Large intestine (tissue), 3 donors: ENCODE measurements around the gene PGBD4. TPM values are rescaled to one million over a fixed set of nuclear protein-coding genes. Genes with fewer than 3 reads are reported as not detected.
A peak's percentile ranks its signal among the peaks of the same experiment; 100 is the strongest.

Source experiments
- DNase-seq, 2 donors: peaks; one replicate each; pipeline versions ENCODE4 v3.0.0 to v3.0.0-alpha.2; 2013
- H3K27ac ChIP-seq: one replicate; pipeline ENCODE4 v1.5.1; 2013; ENCODE audit warnings: low read length
- H3K27me3 ChIP-seq: 2 replicates; pipeline ENCODE4 v1.6.1; 2013; ENCODE audit warnings: low read length; ENCODE audit not compliant: control insufficient read depth, insufficient read depth
- H3K36me3 ChIP-seq: 2 replicates; pipeline ENCODE4 v1.6.1; 2013; ENCODE audit warnings: low read length; ENCODE audit not compliant: control insufficient read depth, insufficient read depth
- H3K4me1 ChIP-seq: one replicate; pipeline ENCODE4 v1.6.1; 2013; ENCODE audit warnings: low read length; ENCODE audit not compliant: control insufficient read depth, insufficient read depth
- H3K4me3 ChIP-seq: one replicate; pipeline ENCODE4 v1.5.1; 2013; ENCODE audit warnings: low read length
- H3K9me3 ChIP-seq: one replicate; pipeline ENCODE4 v1.6.1; 2013; ENCODE audit warnings: mild to moderate bottlenecking, low read depth, low read length, moderate library complexity; ENCODE audit not compliant: control insufficient read depth
- WGBS: methylation state at CpG from one replicate; pipeline ENCODE4 v1.1.5; 2013; ENCODE audit warnings: low lambda C conversion rate; ENCODE audit not compliant: insufficient coverage; 5-methylcytosine and 5-hydroxymethylcytosine counted together
- polyA plus RNA-seq: library from polyadenylated mRNA; unstranded; fragments of 120-200 nt; gene quantifications from one replicate; pipeline ENCODE4 v1.2.1, GENCODE V29; 2013

The PGBD4 gene
- polyA plus RNA-seq, 1 donor: 1.9 TPM

DNA sequence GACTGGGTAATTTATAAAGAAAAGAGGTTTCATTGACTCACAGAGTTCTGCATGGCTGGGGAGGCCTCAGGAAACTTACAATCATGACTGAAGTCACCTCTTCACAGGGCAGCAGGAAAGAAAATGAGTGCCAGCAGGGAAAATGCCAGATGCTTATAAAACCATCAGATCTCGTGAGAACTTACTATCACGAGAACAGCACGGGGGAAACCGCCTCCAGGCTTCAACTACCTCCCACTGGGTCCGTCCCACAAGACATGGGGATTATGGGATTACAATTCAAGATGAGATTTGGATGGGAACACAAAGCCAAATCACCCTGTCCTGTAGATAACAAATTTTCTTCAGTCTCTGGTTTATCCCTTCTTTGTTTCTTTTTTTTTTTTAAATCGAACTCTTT, 31.9 kb upstream of the PGBD4 start:
- H3K27ac ChIP-seq: no peak overlapping the region
- no peaks in the 10 kb centered on the region for H3K4me1 ChIP-seq
- H3K4me3 ChIP-seq: no peak overlapping the region
- WGBS: 100% methylated on average over 1 of the region's 6 CpGs
- no peaks in the 10 kb centered on the region for H3K9me3 ChIP-seq
- DNase-seq: no peak
- H3K27me3 ChIP-seq: no peaks in the 10 kb centered on the region
- H3K36me3 ChIP-seq: no peaks in the 10 kb centered on the region

DNA sequence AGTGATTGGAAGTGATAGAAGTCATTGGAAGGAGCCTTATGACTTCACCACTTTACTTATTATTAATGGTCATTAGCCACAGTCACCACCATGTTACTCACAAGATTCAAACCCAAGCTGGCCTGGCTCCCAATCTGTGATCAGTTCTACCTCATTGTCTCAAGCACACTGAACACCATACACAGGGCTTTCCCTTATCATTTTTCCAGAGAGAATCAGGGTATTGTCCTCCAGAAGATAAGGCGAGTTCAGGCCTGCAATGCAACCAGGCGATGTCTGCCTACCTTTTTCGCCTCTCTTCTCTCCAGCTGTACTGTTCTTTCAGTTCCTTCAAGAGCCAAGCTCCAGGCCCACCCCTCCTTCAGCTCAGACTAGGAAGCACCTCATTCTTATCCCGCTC, 25.1 kb upstream of the PGBD4 start:
- Histone ChIP-seq H3K27ac (no peak overlapping the region), H3K4me1 (no peaks in the 10 kb centered on the region), H3K9me3 (no peaks in the 10 kb centered on the region), H3K4me3 (no peak overlapping the region), H3K27me3 (no peaks in the 10 kb centered on the region), H3K36me3 (no peaks in the 10 kb centered on the region)
- WGBS: 100% methylated on average over 1 of the region's 4 CpGs
- DNase-seq: no peak

DNA sequence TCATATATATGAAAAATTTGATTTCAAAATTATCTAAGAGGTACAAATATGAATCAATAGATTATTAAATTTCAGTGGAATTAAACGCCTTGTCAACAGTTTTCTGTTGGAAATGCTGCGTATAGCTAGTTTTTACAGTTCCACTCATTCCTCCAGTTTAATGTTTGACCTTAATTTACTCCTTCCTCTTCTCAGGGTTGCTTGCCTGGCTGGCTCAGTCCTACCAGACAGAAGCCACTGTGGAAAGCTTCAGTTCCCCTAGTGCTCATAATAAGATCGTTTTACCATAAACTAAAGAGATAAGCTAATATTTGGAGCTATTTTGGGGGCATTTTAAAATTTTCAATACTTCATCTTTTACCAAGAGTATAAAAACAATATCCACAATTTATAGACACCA, 23.0 kb upstream of the PGBD4 start:
- Histone ChIP-seq H3K4me1 (no peaks in the 10 kb centered on the region), H3K9me3 (no peaks in the 10 kb centered on the region), H3K4me3 (no peak overlapping the region), H3K27ac (peak overlapping the region; percentile 54), H3K27me3 (no peaks in the 10 kb centered on the region), H3K36me3 (peaks cover 4% of the 10 kb centered on the region)
- DNase-seq: peak; percentile 13 to 30
- no CpG with 5 or more reads among the region's 3 CpGs for WGBS

DNA sequence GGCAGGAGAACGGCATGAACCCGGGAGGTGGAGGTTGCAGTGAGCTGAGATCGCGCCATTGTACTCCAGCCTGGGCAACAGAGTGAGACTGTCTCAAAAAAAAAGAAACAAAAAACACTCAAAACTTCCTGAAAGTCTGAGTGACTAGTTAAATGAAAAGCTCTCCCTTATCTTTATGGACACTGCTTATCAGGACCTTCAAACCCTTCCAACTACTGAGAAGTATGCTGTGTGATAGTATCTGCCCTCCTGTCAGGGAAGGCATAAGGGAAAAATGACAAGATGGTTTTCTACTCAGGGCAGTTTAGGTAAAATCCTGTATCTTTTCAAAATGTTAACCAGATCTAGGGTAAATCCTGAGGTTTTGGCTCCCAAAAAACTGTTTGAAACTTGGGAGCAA, 22.0 kb upstream of the PGBD4 start:
- DNase-seq: peak; percentile 44 to 68
- Histone ChIP-seq H3K4me1 (no peaks in the 10 kb centered on the region), H3K27ac (peak overlapping the region; percentile 54), H3K4me3 (no peak overlapping the region), H3K36me3 (peaks cover 9% of the 10 kb centered on the region), H3K27me3 (no peaks in the 10 kb centered on the region), H3K9me3 (no peaks in the 10 kb centered on the region)
- no CpG with 5 or more reads among the region's 4 CpGs for WGBS

DNA sequence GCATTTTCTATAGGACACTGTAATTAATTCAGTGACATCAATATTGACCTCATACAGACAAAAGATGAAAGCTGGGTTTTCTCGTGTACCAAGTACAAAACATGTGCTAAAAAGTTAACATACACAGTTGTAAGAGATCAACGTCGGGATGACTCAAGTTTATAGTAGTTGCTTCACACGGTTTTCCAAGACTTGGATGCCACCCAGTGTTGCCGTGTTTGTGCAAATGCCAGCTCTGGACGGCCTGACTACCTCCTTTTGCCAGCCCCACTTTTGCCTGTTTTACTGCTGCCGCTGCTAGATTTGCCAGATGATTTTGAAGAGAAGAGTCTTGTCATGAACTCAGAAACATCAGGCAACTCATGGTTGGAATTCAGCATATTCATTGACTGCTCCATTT, 17.8 kb upstream of the PGBD4 start:
- H3K27me3 ChIP-seq: no peaks in the 10 kb centered on the region
- H3K36me3 ChIP-seq: peaks cover 33% of the 10 kb centered on the region
- no CpG with 5 or more reads among the region's 7 CpGs for WGBS

DNA sequence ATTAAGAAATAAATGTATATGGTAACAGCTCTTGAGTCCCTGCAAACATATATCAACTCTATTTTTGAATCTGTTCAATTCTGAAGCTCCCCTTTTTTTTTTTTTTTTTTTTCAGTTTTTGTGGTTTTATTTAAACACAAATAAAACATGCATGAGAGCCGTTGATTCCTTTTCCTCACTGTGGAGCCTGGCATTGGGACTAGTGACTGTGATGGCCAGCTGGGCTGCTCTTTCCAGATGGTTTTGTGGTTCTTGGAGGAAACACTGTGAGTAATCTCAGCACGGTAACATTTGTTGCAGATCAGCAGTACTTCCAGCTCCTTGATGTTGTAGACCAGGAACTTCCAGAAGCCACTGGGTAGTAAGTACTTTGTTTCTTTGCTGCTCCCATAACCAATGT, 16.1 kb upstream of the PGBD4 start:
- Histone ChIP-seq H3K9me3 (no peaks in the 10 kb centered on the region), H3K27me3 (no peaks in the 10 kb centered on the region), H3K36me3 (peaks cover 37% of the 10 kb centered on the region), H3K4me1 (no peaks in the 10 kb centered on the region), H3K4me3 (no peak overlapping the region), H3K27ac (no peak overlapping the region)
- DNase-seq: no peak
- WGBS: no CpG with 5 or more reads among the region's 2 CpGs

More for the DNA sequence above, 17.8 kb upstream of the PGBD4 start:
- DNase-seq: no peak
- Histone ChIP-seq H3K4me1 (no peaks in the 10 kb centered on the region), H3K27ac (no peak overlapping the region), H3K9me3 (no peaks in the 10 kb centered on the region), H3K4me3 (no peak overlapping the region)

DNA sequence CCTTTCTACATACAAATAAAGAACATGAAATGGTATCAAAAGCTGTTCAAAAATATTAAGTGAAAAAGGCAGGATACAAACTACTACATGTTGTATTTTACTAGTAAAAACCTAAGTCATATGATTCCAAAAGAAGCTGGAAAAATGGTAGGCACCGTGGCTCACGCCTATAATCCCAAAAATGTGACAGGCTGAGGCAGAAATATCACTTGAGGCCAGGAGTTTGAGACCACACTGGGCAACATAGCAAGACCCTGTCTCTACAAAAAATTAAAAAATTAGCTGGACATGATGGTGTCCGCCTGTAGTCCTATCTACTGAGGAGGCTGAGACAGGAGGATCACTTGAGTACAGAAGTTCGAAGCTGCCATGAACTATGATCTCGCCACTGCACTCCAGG, 2.0 kb upstream of the PGBD4 start:
- Histone ChIP-seq H3K36me3 (peaks cover 7% of the 10 kb centered on the region), H3K4me1 (peaks cover 2% of the 10 kb centered on the region), H3K27me3 (no peaks in the 10 kb centered on the region), H3K4me3 (no peak overlapping the region), H3K27ac (no peak overlapping the region), H3K9me3 (no peaks in the 10 kb centered on the region)
- DNase-seq: no peak
- WGBS: 40% methylated on average over 1 of the region's 5 CpGs

DNA sequence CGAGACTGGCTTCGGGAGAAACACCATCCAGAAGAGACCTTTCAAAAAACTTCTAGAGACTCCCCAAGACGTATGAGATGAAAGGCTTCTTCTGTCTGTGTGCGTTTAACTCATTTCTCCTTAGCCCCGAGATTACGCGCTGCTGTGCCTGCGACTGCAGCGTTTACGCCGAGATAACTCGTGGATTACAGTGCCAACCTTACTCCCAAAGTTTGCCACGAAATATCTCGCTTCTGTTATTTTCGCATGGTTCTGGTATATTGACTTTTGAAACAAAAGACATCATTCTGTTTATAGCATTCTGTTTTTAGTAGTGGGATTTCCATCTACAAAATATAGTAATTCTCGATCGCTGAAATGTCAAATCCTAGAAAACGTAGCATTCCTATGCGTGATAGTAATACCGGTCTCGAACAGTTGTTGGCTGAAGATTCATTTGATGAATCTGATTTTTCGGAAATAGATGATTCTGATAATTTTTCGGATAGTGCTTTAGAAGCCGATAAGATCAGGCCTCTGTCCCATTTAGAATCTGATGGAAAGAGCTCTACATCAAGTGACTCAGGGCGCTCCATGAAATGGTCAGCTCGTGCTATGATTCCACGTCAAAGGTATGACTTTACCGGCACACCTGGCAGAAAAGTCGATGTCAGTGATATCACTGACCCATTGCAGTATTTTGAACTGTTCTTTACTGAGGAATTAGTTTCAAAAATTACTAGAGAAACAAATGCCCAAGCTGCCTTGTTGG, 467 bp downstream of the PGBD4 start:
- Histone ChIP-seq H3K36me3 (peaks cover 3% of the 10 kb centered on the region), H3K4me1 (peaks cover 2% of the 10 kb centered on the region), H3K27ac (peak overlapping the region; percentile 71), H3K27me3 (no peaks in the 10 kb centered on the region), H3K9me3 (no peaks in the 10 kb centered on the region), H3K4me3 (peak overlapping the region; percentile 57)
- WGBS: no CpG with 5 or more reads among the region's 29 CpGs
- DNase-seq: no peak

DNA sequence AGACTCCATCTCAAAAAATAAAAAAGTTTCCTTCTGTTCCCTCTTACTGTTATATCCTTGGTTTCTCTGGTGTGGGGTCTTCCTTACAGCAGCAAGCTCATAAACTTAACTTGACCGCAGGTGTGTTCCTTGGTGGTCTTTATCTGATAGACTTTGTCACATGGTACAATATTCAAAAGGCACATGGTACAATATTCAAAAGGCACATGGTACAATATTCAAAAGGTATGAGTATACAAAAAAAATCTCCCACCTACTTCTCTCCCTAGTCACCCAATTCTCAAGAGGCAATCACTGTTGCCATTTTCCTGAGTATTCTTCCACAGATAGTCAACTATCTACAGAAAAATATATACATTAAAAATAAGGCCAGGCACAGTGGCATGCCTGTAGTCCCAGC, 4.5 kb downstream of the PGBD4 start:
- no CpG with 5 or more reads among the region's 1 CpG for WGBS
- no peak overlapping the region for H3K27ac ChIP-seq
- H3K27me3 ChIP-seq: no peaks in the 10 kb centered on the region
- no peaks in the 10 kb centered on the region for H3K36me3 ChIP-seq
- H3K9me3 ChIP-seq: no peaks in the 10 kb centered on the region
- no peak overlapping the region for H3K4me3 ChIP-seq
- H3K4me1 ChIP-seq: no peaks in the 10 kb centered on the region
- DNase-seq: no peak

DNA sequence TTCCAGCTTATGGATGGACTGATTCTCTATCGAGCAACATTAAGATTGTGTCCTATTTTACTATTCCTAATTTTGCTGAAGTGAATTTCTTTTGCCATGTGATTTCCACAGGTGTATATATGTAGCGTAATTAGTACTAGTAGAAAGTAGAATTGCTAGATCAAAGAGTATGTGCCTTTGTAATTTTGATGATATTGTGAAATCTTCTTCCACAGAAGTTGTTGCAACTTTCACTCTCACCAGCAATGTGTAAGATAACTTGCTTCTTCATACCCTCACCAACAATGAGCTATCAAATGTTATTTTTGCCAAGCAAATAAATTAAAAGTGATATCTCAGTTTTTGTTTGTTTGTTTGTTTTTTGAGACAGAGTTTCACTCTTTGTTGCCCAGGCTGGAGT, 5.4 kb downstream of the PGBD4 start:
- no peak overlapping the region for H3K4me3 ChIP-seq
- no CpG with 5 or more reads among the region's 2 CpGs for WGBS
- no peak for DNase-seq
- H3K36me3 ChIP-seq: no peaks in the 10 kb centered on the region
- H3K4me1 ChIP-seq: no peaks in the 10 kb centered on the region
- H3K27ac ChIP-seq: no peak overlapping the region
- H3K27me3 ChIP-seq: no peaks in the 10 kb centered on the region
- H3K9me3 ChIP-seq: no peaks in the 10 kb centered on the region
